ENCODE data around the gene ANKFN1. TPM values are rescaled to one million over a fixed set of nuclear protein-coding genes. Genes with fewer than 3 reads are reported as not detected.

ANKFN1 gene
- total RNA-seq, 2 donors from 2014 or later = 0.26 to 0.33 TPM

DNA sequence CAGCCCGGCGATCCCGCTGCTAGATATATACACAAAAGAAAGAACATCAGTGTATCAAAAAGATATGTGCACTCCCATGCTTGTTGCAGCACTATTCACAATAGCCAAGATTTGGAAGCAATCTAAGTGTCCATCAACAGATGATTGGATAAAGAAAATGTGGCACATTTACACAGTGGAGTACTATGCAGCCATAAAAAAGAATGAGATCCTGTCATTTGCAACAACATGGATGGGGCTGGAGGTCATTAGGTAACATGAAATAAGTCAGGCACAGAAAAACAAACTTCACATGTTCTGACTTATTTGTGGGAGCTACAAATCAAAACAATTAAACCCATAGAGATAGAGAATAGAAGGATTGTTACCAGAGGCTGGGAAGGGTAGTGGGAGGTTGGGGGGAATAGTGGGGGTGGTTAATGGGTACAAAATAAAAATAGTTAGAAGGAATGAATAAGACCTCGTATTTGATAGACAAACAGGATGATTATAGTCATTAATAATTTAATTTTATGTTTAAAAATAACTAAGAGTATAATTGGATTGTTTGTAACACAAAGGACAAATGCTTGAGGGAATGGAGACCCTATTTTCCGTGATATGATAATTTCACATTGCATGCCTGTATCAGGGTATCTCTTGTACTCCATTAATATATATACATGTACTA lies 263.5 kb downstream of the ANKFN1 start:
- Histone ChIP-seq H3K27me3 (no peaks in the 10 kb centered on the region), H3K27ac (no peak overlapping the region), H3K36me3 (replicated peaks in 1 of 2; ENCODE audit: insufficient read depth in 1 of 2, low read depth in 2 of 2) (no peaks in the 10 kb centered on the region), H3K9me3 (peaks cover 0 to 8% (median 0%) of the 10 kb centered on the region in 3 donors), H3K4me1 (no peaks in the 10 kb centered on the region), H3K4me3 (no peak overlapping the region)
- intact Hi-C loops (cut with DNase I) = no loop called here
- TF ChIP-seq, protein P1, sequence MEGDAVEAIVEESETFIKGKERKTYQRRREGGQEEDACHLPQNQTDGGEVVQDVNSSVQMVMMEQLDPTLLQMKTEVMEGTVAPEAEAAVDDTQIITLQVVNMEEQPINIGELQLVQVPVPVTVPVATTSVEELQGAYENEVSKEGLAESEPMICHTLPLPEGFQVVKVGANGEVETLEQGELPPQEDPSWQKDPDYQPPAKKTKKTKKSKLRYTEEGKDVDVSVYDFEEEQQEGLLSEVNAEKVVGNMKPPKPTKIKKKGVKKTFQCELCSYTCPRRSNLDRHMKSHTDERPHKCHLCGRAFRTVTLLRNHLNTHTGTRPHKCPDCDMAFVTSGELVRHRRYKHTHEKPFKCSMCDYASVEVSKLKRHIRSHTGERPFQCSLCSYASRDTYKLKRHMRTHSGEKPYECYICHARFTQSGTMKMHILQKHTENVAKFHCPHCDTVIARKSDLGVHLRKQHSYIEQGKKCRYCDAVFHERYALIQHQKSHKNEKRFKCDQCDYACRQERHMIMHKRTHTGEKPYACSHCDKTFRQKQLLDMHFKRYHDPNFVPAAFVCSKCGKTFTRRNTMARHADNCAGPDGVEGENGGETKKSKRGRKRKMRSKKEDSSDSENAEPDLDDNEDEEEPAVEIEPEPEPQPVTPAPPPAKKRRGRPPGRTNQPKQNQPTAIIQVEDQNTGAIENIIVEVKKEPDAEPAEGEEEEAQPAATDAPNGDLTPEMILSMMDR (IDR thresholded peaks at IDR 0.05) = no peak
- no peak for TF ChIP-seq POLR2A (IDR thresholded peaks at IDR 0.05)
- 73 to 75% methylated on average over 5 of the region's 5 CpGs for WGBS, 2 donors
- ATAC-seq (no peak), DNase-seq (no peak)

DNA sequence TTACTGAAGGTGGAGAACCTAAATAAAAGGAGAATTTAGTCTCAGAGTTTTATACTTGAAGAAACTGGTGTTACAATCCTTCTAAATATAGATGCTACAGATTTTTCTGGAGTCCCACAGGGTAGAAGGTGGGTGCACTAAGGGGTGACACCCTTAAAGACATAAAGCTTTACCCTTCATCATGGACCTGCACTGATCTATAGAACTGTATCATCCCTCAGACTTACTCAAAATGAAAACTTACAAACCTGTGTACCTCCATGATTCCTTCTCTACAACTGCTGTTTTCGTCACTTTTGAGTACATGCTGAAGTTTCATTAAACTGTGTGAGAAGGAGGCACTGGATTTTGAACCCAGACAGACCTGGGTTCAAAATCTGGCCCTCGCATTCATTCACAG lies 270.7 kb downstream of the ANKFN1 start:
- Histone ChIP-seq H3K27ac (no peak overlapping the region), H3K27me3 (no peaks in the 10 kb centered on the region), H3K4me3 (no peak overlapping the region), H3K4me1 (no peaks in the 10 kb centered on the region), H3K9me3 (no peaks in the 10 kb centered on the region), H3K36me3 (replicated peaks in 1 of 2; ENCODE audit: insufficient read depth in 1 of 2, low read depth in 2 of 2) (no peaks in the 10 kb centered on the region)
- DNase-seq (no peak), ATAC-seq (no peak)
- intact Hi-C loops (cut with DNase I) = no loop called here
- WGBS, 2 donors = 57 to 63% methylated on average over 2 of the region's 2 CpGs
- TF ChIP-seq, protein P1 (IDR thresholded peaks at IDR 0.05) = no peak
- TF ChIP-seq POLR2A (IDR thresholded peaks at IDR 0.05) = no peak

DNA sequence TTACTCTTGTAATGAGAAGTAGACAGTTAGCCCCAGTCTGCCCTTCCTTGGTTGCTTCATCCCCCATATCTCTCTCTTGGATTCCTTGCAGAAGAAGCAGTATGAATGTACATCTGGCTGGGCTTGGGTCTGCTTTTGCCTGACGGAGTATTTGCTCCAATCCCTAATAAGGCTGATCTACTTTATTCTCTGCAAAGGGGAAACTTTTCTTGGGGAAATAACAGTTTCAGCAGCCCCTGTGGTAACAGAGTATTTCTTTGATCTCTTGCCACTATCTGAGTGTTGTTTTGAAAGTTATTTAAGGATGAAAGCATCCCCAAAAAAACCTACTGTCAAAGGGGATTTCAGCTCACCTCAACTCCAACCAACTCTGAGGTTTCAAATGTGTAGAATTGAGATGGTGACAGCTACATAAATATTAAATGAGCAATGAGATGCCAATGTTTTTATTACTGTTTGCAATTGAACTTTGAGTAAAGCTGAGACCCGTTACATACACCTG lies 271.3 kb downstream of the ANKFN1 start:
- Histone ChIP-seq H3K4me1 (no peaks in the 10 kb centered on the region), H3K36me3 (replicated peaks in 1 of 2; ENCODE audit: insufficient read depth in 1 of 2, low read depth in 2 of 2) (no peaks in the 10 kb centered on the region), H3K4me3 (no peak overlapping the region), H3K27me3 (no peaks in the 10 kb centered on the region), H3K27ac (no peak overlapping the region), H3K9me3 (no peaks in the 10 kb centered on the region)
- no peak for ATAC-seq
- no peak for DNase-seq
- TF ChIP-seq, protein P1 (IDR thresholded peaks at IDR 0.05) = no peak
- no peak for TF ChIP-seq POLR2A (IDR thresholded peaks at IDR 0.05)
- intact Hi-C loops (cut with DNase I) = no loop called here
- 42 to 50% methylated on average over 2 of the region's 2 CpGs for WGBS, 2 donors

DNA sequence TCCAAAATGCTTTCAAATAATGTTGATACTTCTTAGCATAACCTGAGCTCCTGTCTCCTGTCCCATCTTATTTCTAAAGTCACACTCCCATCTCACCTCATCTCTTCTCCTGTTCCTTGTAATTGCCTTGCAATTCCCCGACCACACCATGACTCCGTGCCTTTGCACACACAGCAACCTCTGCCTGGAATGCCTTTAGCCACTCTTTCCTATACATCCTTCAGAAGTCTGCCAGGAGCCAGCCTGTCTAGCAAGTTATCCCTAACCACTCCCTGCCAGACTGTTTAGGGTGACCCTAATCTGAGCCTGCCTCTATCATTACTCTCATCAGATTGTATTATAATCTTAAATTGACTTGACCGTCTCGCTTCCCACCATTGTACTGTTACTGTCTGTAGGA lies 272.2 kb downstream of the ANKFN1 start:
- Histone ChIP-seq H3K27me3 (no peaks in the 10 kb centered on the region), H3K27ac (no peak overlapping the region), H3K36me3 (replicated peaks in 1 of 2; ENCODE audit: insufficient read depth in 1 of 2, low read depth in 2 of 2) (no peaks in the 10 kb centered on the region), H3K4me3 (no peak overlapping the region), H3K9me3 (no peaks in the 10 kb centered on the region), H3K4me1 (no peaks in the 10 kb centered on the region)
- TF ChIP-seq, protein P1 (IDR thresholded peaks at IDR 0.05) = no peak
- no peak for TF ChIP-seq POLR2A (IDR thresholded peaks at IDR 0.05)
- ATAC-seq (no peak), DNase-seq (no peak)
- WGBS, 2 donors = 70 to 86% methylated on average over 4 of the region's 4 CpGs
- intact Hi-C loops (cut with DNase I) = no loop called here

DNA sequence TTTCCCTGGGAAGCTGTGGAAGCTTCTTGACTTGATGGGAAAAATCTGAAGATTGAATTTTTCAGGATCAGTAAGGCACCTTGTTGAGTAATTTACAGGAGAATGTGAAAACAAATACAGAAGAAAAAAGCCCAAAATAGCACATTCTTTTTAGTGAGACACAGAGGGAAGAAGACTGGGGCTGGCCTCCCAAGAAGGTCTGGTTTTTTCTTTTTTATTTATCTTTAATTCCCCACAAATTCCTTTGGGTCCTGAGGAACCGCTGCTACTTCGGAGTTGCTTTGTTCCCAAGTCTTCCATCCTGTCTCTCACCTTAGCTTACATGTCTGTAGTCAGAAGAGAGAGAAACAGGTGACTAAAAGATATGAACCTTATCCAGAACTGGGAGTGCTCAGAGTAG lies 273.6 kb downstream of the ANKFN1 start:
- intact Hi-C loops (cut with DNase I) = no loop called here
- ATAC-seq (no peak), DNase-seq (no peak)
- no peaks in the 10 kb centered on the region for H3K27me3 ChIP-seq
- H3K4me3 ChIP-seq = no peak overlapping the region
- H3K9me3 ChIP-seq = no peaks in the 10 kb centered on the region
- no peak overlapping the region for H3K27ac ChIP-seq
- H3K4me1 ChIP-seq = no peaks in the 10 kb centered on the region
- 52 to 63% methylated on average over 2 of the region's 2 CpGs for WGBS, 2 donors
- H3K36me3 ChIP-seq (replicated peaks in 1 of 2; ENCODE audit: insufficient read depth in 1 of 2, low read depth in 2 of 2) = no peaks in the 10 kb centered on the region
- no peak for TF ChIP-seq POLR2A (IDR thresholded peaks at IDR 0.05)
- TF ChIP-seq, protein P1 (IDR thresholded peaks at IDR 0.05) = no peak

Data from body of pancreas (tissue), 4 donors.